Thymus (tissue), 11 donors: ENCODE measurements around the gene MRM2. TPM values are rescaled to one million over a fixed set of nuclear protein-coding genes. Genes with fewer than 3 reads are reported as not detected.
A peak's percentile ranks its signal among the peaks of the same experiment; 100 is the strongest.

ENCODE experiments used
- DNase-seq, 9 donors: peaks; one replicate each; pipeline ENCODE4 v3.0.0-alpha.2; 2013; ENCODE audit warnings: low spot score in 9 of 9, low read depth in 6 of 9, missing footprints in 1 of 9
- H3K27ac ChIP-seq, 2 donors: one replicate each; pipeline ENCODE4 v1.5.1; 2013; ENCODE audit warnings: control low read depth in 1 of 2, low read depth in 1 of 2, low read length in 1 of 2, mild to moderate bottlenecking in 1 of 2, moderate library complexity in 1 of 2
- H3K27me3 ChIP-seq, 2 donors: one replicate each; pipeline ENCODE4 v1.5.1; 2013; ENCODE audit warnings: low read length in 1 of 2; ENCODE audit not compliant: control insufficient read depth in 2 of 2, insufficient read depth in 1 of 2
- H3K36me3 ChIP-seq, 2 donors: one replicate each; pipeline ENCODE4 v1.5.1; 2013; ENCODE audit warnings: low read length in 1 of 2, mild to moderate bottlenecking in 1 of 2, moderate library complexity in 1 of 2; ENCODE audit not compliant: control insufficient read depth in 2 of 2, insufficient read depth in 2 of 2
- H3K4me1 ChIP-seq, 2 donors: one replicate each; pipeline ENCODE4 v1.5.1; 2013; ENCODE audit warnings: low read length in 2 of 2; ENCODE audit not compliant: control insufficient read depth in 2 of 2, insufficient read depth in 2 of 2
- H3K4me3 ChIP-seq, 2 donors: one replicate each; pipeline ENCODE4 v1.5.1; 2013; ENCODE audit warnings: low read length in 2 of 2, control low read depth in 1 of 2, mild to moderate bottlenecking in 1 of 2
- H3K9me3 ChIP-seq, 2 donors: one replicate each; pipeline ENCODE4 v1.5.1; 2013; ENCODE audit warnings: low read length in 1 of 2, mild to moderate bottlenecking in 1 of 2; ENCODE audit not compliant: control insufficient read depth in 2 of 2, insufficient read depth in 1 of 2
- WGBS: extraction: QIAGEN DNeasy Blood & Tissue Kit; methylation state at CpG from one replicate; pipeline ENCODE4 v1.1.7; 2013; 5-methylcytosine and 5-hydroxymethylcytosine counted together
- polyA plus RNA-seq: library from polyadenylated mRNA; stranded (reverse); fragments of 200-250 nt; gene quantifications from one replicate; pipeline ENCODE4 v1.2.3, GENCODE V29; 2013
- total RNA-seq: library from RNA; stranded (reverse); fragments of 120-200 nt; gene quantifications from one replicate; pipeline ENCODE4 v1.2.4, GENCODE V29; 2013
- donor health status: healthy.

Gene MRM2
- total and polyA plus RNA-seq, 2 donors, result 24.6 to 28.2 TPM

- 92% methylated on average over 9 of the region's 9 CpGs for WGBS
- H3K9me3 ChIP-seq, result no peaks in the 10 kb centered on the region
- peaks cover 0 to 4% of the 10 kb centered on the region in 2 donors for H3K36me3 ChIP-seq
- H3K27me3 ChIP-seq, result no peaks in the 10 kb centered on the region
- no peak overlapping the region for H3K27ac ChIP-seq
- no peak for DNase-seq
- H3K4me1 ChIP-seq, result peaks cover 0 to 9% of the 10 kb centered on the region in 2 donors
- H3K4me3 ChIP-seq, result no peak overlapping the region
Measured at GRCh38 chr7:2281541-2281940, 39.5 kb upstream of the MRM2 start.

- H3K27me3 ChIP-seq, result no peaks in the 10 kb centered on the region
- H3K36me3 ChIP-seq, result peaks cover 0 to 4% of the 10 kb centered on the region in 2 donors
- DNase-seq, result no peak
- H3K9me3 ChIP-seq, result no peaks in the 10 kb centered on the region
- H3K27ac ChIP-seq, result no peak overlapping the region
- 48% methylated on average over 2 of the region's 2 CpGs for WGBS
- H3K4me1 ChIP-seq, result peaks cover 0 to 9% of the 10 kb centered on the region in 2 donors
- H3K4me3 ChIP-seq, result no peak overlapping the region
Measured at GRCh38 chr7:2280424-2280823, 38.4 kb upstream of the MRM2 start.

GRCh38 chr7:2279896-2280295, 37.9 kb upstream of the MRM2 start:
- Histone ChIP-seq H3K4me3 (no peak overlapping the region), H3K9me3 (no peaks in the 10 kb centered on the region), H3K27me3 (no peaks in the 10 kb centered on the region), H3K27ac (no peak overlapping the region), H3K4me1 (peaks cover 0 to 9% of the 10 kb centered on the region in 2 donors), H3K36me3 (peaks cover 0 to 4% of the 10 kb centered on the region in 2 donors)
- DNase-seq, result peak in 1 of 9 donors; percentile 13
- 32% methylated on average over 4 of the region's 4 CpGs for WGBS

GRCh38 chr7:2278026-2278425, 36.0 kb upstream of the MRM2 start:
- Histone ChIP-seq H3K27ac (no peak overlapping the region), H3K4me3 (no peak overlapping the region), H3K9me3 (no peaks in the 10 kb centered on the region), H3K36me3 (peaks cover 0 to 4% of the 10 kb centered on the region in 2 donors), H3K4me1 (peaks cover 0 to 9% of the 10 kb centered on the region in 2 donors), H3K27me3 (no peaks in the 10 kb centered on the region)
- 98% methylated on average over 11 of the region's 11 CpGs for WGBS
- DNase-seq, result no peak

- 98% methylated on average over 18 of the region's 18 CpGs for WGBS
Measured at GRCh38 chr7:2276107-2276506, 34.1 kb upstream of the MRM2 start.

GRCh38 chr7:2275101-2275500, 33.1 kb upstream of the MRM2 start:
- no peak for DNase-seq
- H3K27me3 ChIP-seq, result no peaks in the 10 kb centered on the region
- H3K36me3 ChIP-seq, result peaks cover 0 to 11% of the 10 kb centered on the region in 2 donors
- H3K4me3 ChIP-seq, result no peak overlapping the region
- H3K27ac ChIP-seq, result no peak overlapping the region
- 96% methylated on average over 18 of the region's 18 CpGs for WGBS
- peaks cover 0 to 8% of the 10 kb centered on the region in 2 donors for H3K4me1 ChIP-seq
- no peaks in the 10 kb centered on the region for H3K9me3 ChIP-seq

More at GRCh38 chr7:2276107-2276506, 34.1 kb upstream of the MRM2 start:
- no peaks in the 10 kb centered on the region for H3K9me3 ChIP-seq
- H3K4me3 ChIP-seq, result no peak overlapping the region
- no peak overlapping the region for H3K27ac ChIP-seq
- H3K4me1 ChIP-seq, result peaks cover 0 to 4% of the 10 kb centered on the region in 2 donors
- no peaks in the 10 kb centered on the region for H3K27me3 ChIP-seq
- no peak for DNase-seq
- H3K36me3 ChIP-seq, result peaks cover 0 to 7% of the 10 kb centered on the region in 2 donors

GRCh38 chr7:2274666-2275065, 32.7 kb upstream of the MRM2 start:
- DNase-seq, result no peak
- H3K4me1 ChIP-seq, result peaks cover 0 to 8% of the 10 kb centered on the region in 2 donors
- H3K36me3 ChIP-seq, result peaks cover 0 to 11% of the 10 kb centered on the region in 2 donors
- WGBS, result over 99% methylated on average over 7 of the region's 7 CpGs
- no peak overlapping the region for H3K4me3 ChIP-seq
- H3K27ac ChIP-seq, result no peak overlapping the region
- no peaks in the 10 kb centered on the region for H3K9me3 ChIP-seq
- H3K27me3 ChIP-seq, result no peaks in the 10 kb centered on the region

- H3K9me3 ChIP-seq, result no peaks in the 10 kb centered on the region
- no peak for DNase-seq
- 97% methylated on average over 20 of the region's 20 CpGs for WGBS
- H3K27me3 ChIP-seq, result no peaks in the 10 kb centered on the region
- peaks cover 0 to 4% of the 10 kb centered on the region in 2 donors for H3K4me1 ChIP-seq
- H3K4me3 ChIP-seq, result no peak overlapping the region
- H3K27ac ChIP-seq, result no peak overlapping the region
- H3K36me3 ChIP-seq, result peaks cover 0 to 11% of the 10 kb centered on the region in 2 donors
Measured at GRCh38 chr7:2273866-2274265, 31.9 kb upstream of the MRM2 start.

- H3K27me3 ChIP-seq, result no peaks in the 10 kb centered on the region
- H3K27ac ChIP-seq, result no peak overlapping the region
- H3K4me3 ChIP-seq, result no peak overlapping the region
- H3K9me3 ChIP-seq, result no peaks in the 10 kb centered on the region
- H3K36me3 ChIP-seq, result peaks cover 0 to 7% of the 10 kb centered on the region in 2 donors
- WGBS, result 98% methylated on average over 9 of the region's 9 CpGs
- peaks cover 0 to 4% of the 10 kb centered on the region in 2 donors for H3K4me1 ChIP-seq
- no peak for DNase-seq
Measured at GRCh38 chr7:2272031-2272430, 30.0 kb upstream of the MRM2 start.
